ELF-1 (cell line): ENCODE data around the gene PPEF2.

Experiments used
- DNase-seq: peaks from one replicate; pipeline ENCODE4 v3.0.0-alpha.2; 2016; ENCODE audit warnings: low read depth, low spot score

PPEF2 gene

GRCh38 chr4:75834095-75834771 is 68.0 kb downstream of the PPEF2 start:
- no peak for DNase-seq

- DNase-seq: no peak
These were observed 70.3 kb downstream of the PPEF2 start for GRCh38 chr4:75831856-75832405.

- DNase-seq: no peak
These were observed 71.3 kb downstream of the PPEF2 start for GRCh38 chr4:75830906-75831305.

- no peak for DNase-seq
These were observed 78.4 kb downstream of the PPEF2 start for GRCh38 chr4:75823812-75824211.

- no peak for DNase-seq
These were observed 79.8 kb downstream of the PPEF2 start for GRCh38 chr4:75822416-75822815.

- no peak for DNase-seq
These were observed 80.3 kb downstream of the PPEF2 start for GRCh38 chr4:75821966-75822365.

- no peak for DNase-seq
These were observed 81.0 kb downstream of the PPEF2 start for GRCh38 chr4:75821216-75821615.

- DNase-seq: no peak
These were observed 81.6 kb downstream of the PPEF2 start for GRCh38 chr4:75820676-75821075.

- no peak for DNase-seq
These were observed 82.1 kb downstream of the PPEF2 start for GRCh38 chr4:75820197-75820596.

- DNase-seq: no peak
These were observed 83.1 kb downstream of the PPEF2 start for GRCh38 chr4:75819121-75819520.

- DNase-seq: no peak
These were observed 84.4 kb downstream of the PPEF2 start for GRCh38 chr4:75817901-75818300.
